IPS-18a (cell line): ENCODE results near the gene ACRBP.

Experiments used
- H3K27ac ChIP-seq: one replicate; pipeline ENCODE4 v1.5.1; 2013; ENCODE audit warnings: low read length
- H3K27me3 ChIP-seq: one replicate; pipeline ENCODE4 v1.6.1; 2013; ENCODE audit warnings: mild to moderate bottlenecking, low read length; ENCODE audit not compliant: control insufficient read depth, insufficient read depth
- H3K36me3 ChIP-seq: one replicate; pipeline ENCODE4 v1.6.1; 2013; ENCODE audit warnings: low read depth, low read length; ENCODE audit not compliant: control insufficient read depth
- H3K4me1 ChIP-seq: one replicate; pipeline ENCODE4 v1.6.1; 2013; ENCODE audit warnings: low read depth, low read length; ENCODE audit not compliant: control insufficient read depth
- H3K4me3 ChIP-seq: one replicate; pipeline ENCODE4 v1.5.1; 2013; ENCODE audit warnings: low read length
- H3K9ac ChIP-seq: one replicate; pipeline ENCODE4 v1.6.1; 2013; ENCODE audit warnings: mild to moderate bottlenecking, low read length, moderate library complexity
- H3K9me3 ChIP-seq: one replicate; pipeline ENCODE4 v1.6.1; 2013; ENCODE audit warnings: low read depth, low read length; ENCODE audit not compliant: control insufficient read depth

The ACRBP gene

GRCh38 chr12:6672143-6672542, 24.9 kb upstream of the ACRBP start:
- no peak overlapping the region for H3K4me3 ChIP-seq

DNA sequence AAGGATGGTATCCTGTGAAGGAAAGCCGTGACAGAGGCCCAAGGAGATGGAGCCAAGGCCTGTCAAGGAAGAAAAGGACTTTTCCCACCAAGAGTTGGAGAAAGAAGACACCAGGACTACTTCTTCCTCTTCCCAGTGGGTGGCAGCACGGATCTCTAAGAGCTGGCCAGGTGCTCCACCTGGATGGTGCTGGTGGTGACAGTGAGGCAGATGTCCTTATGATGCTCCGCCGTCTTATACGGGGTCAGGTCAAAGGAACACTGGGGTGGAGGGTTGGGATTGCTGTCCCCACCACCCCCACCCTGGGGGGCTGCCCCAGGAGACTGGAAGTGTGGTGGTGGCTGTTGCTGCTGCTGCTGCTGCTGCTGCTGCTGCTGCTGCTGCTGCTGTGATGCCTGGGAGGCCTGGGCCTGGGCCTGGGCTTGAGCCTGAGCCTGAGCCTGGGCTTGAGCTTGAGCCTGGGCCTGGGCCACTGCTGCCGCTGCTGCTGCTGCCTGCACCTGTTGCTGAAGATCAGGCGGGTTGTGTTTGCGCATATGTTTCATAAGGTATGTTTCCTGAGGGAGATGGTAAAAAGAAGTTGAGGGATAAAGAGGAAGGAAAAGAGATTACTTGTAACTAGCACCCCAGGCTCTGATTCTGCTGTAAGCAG, 20.5 kb upstream of the ACRBP start:
- no peak overlapping the region for H3K4me3 ChIP-seq
- no peaks in the 10 kb centered on the region for H3K9me3 ChIP-seq
- no peak overlapping the region for H3K27ac ChIP-seq
- H3K4me1 ChIP-seq: no peaks in the 10 kb centered on the region
- no peak overlapping the region for H3K9ac ChIP-seq
- peaks cover 61% of the 10 kb centered on the region for H3K36me3 ChIP-seq
- H3K27me3 ChIP-seq: no peaks in the 10 kb centered on the region

More at GRCh38 chr12:6672143-6672542, 24.9 kb upstream of the ACRBP start:
- Histone ChIP-seq H3K9me3 (no peaks in the 10 kb centered on the region), H3K9ac (no peak overlapping the region), H3K4me1 (no peaks in the 10 kb centered on the region), H3K27ac (no peak overlapping the region), H3K36me3 (peaks cover 84% of the 10 kb centered on the region), H3K27me3 (no peaks in the 10 kb centered on the region)

GRCh38 chr12:6666211-6666610, 19.0 kb upstream of the ACRBP start:
- Histone ChIP-seq H3K9ac (no peak overlapping the region), H3K27me3 (no peaks in the 10 kb centered on the region), H3K4me1 (peaks cover 5% of the 10 kb centered on the region), H3K27ac (no peak overlapping the region), H3K36me3 (peaks cover 47% of the 10 kb centered on the region), H3K4me3 (no peak overlapping the region), H3K9me3 (no peaks in the 10 kb centered on the region)

- Histone ChIP-seq H3K36me3 (peaks cover 34% of the 10 kb centered on the region), H3K27ac (no peak overlapping the region), H3K9ac (no peak overlapping the region), H3K27me3 (no peaks in the 10 kb centered on the region), H3K4me3 (no peak overlapping the region), H3K4me1 (peaks cover 5% of the 10 kb centered on the region), H3K9me3 (no peaks in the 10 kb centered on the region)
Observed at GRCh38 chr12:6664902-6665301, 17.7 kb upstream of the ACRBP start.

GRCh38 chr12:6662906-6663742, 15.9 kb upstream of the ACRBP start, which contains the start of gene ING4:
Gene ING4, minus strand, starts transcription at chr12:6663119. Its CDS starts 18 bp downstream, at chr12:6663101.
- peak within 1 kb of the TSS; percentile 83 for H3K4me3 ChIP-seq

DNA sequence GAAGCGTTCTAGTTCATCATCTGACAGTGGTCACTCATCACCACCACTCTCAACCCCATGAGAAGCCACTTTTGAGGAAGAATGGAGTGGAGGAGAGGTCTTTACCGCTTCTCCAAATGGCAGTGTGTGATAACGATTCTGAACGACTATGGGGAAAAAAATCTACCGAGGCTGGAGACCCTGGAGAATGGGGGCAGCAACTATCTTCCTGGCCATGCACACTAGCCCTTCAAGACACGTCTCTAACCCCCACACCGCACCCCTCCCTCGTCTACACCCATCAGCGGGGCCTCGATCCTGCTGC, 15.3 kb upstream of the ACRBP start:
- no peaks in the 10 kb centered on the region for H3K27me3 ChIP-seq
- no peaks in the 10 kb centered on the region for H3K9me3 ChIP-seq
- peak overlapping the region; percentile 83 for H3K4me3 ChIP-seq
- peaks cover 5% of the 10 kb centered on the region for H3K4me1 ChIP-seq
- peak overlapping the region; percentile 5 for H3K27ac ChIP-seq
- H3K36me3 ChIP-seq: peaks cover 14% of the 10 kb centered on the region
- peak overlapping the region; percentile 80 for H3K9ac ChIP-seq

More at GRCh38 chr12:6662906-6663742, 15.9 kb upstream of the ACRBP start, which contains the start of gene ING4:
- Histone ChIP-seq H3K27me3 (no peaks in the 10 kb centered on the region), H3K9ac (peak within 1 kb of the TSS; percentile 80), H3K36me3 (peaks cover 18% of the 10 kb centered on the region), H3K27ac (peak within 1 kb of the TSS; percentile 77), H3K4me1 (peaks cover 5% of the 10 kb centered on the region), H3K9me3 (no peaks in the 10 kb centered on the region)

GRCh38 chr12:6653987-6654386, 6.8 kb upstream of the ACRBP start:
- no peak overlapping the region for H3K27ac ChIP-seq
- no peak overlapping the region for H3K9ac ChIP-seq
- no peak overlapping the region for H3K4me3 ChIP-seq
- no peaks in the 10 kb centered on the region for H3K27me3 ChIP-seq
- no peaks in the 10 kb centered on the region for H3K4me1 ChIP-seq
- no peaks in the 10 kb centered on the region for H3K9me3 ChIP-seq
- H3K36me3 ChIP-seq: peaks cover 34% of the 10 kb centered on the region

- Histone ChIP-seq H3K36me3 (peaks cover 34% of the 10 kb centered on the region), H3K27ac (no peak overlapping the region), H3K9me3 (no peaks in the 10 kb centered on the region), H3K4me1 (no peaks in the 10 kb centered on the region), H3K27me3 (no peaks in the 10 kb centered on the region), H3K4me3 (no peak overlapping the region), H3K9ac (no peak overlapping the region)
Observed at GRCh38 chr12:6653342-6653741, 6.1 kb upstream of the ACRBP start.

GRCh38 chr12:6652391-6652790, 5.2 kb upstream of the ACRBP start:
- no peak overlapping the region for H3K9ac ChIP-seq
- no peaks in the 10 kb centered on the region for H3K9me3 ChIP-seq
- no peaks in the 10 kb centered on the region for H3K4me1 ChIP-seq
- no peaks in the 10 kb centered on the region for H3K27me3 ChIP-seq
- no peak overlapping the region for H3K27ac ChIP-seq
- peaks cover 34% of the 10 kb centered on the region for H3K36me3 ChIP-seq
- H3K4me3 ChIP-seq: no peak overlapping the region

- H3K4me1 ChIP-seq: peaks cover 3% of the 10 kb centered on the region
- peaks cover 8% of the 10 kb centered on the region for H3K27me3 ChIP-seq
- H3K9me3 ChIP-seq: no peaks in the 10 kb centered on the region
- H3K27ac ChIP-seq: no peak overlapping the region
- peaks cover 26% of the 10 kb centered on the region for H3K36me3 ChIP-seq
- H3K9ac ChIP-seq: no peak overlapping the region
- no peak overlapping the region for H3K4me3 ChIP-seq
Observed at GRCh38 chr12:6650832-6651231, 3.6 kb upstream of the ACRBP start.

- peaks cover 3% of the 10 kb centered on the region for H3K4me1 ChIP-seq
- H3K4me3 ChIP-seq: peak overlapping the region; percentile 72
- H3K9me3 ChIP-seq: no peaks in the 10 kb centered on the region
- peaks cover 14% of the 10 kb centered on the region for H3K36me3 ChIP-seq
- H3K27ac ChIP-seq: no peak overlapping the region
- H3K27me3 ChIP-seq: peaks cover 11% of the 10 kb centered on the region
- peak overlapping the region; percentile 41 for H3K9ac ChIP-seq
Observed at GRCh38 chr12:6646276-6647082, 753 bp downstream of the ACRBP start.
